ENCODE measurements around the gene RGS2. TPM values are rescaled to one million over a fixed set of nuclear protein-coding genes. Genes with fewer than 3 reads are reported as not detected.

The RGS2 gene
- polyA plus RNA-seq, 1 of the 3 experiments (the other 2 are of a cell fraction), result 47.1 TPM

DNA sequence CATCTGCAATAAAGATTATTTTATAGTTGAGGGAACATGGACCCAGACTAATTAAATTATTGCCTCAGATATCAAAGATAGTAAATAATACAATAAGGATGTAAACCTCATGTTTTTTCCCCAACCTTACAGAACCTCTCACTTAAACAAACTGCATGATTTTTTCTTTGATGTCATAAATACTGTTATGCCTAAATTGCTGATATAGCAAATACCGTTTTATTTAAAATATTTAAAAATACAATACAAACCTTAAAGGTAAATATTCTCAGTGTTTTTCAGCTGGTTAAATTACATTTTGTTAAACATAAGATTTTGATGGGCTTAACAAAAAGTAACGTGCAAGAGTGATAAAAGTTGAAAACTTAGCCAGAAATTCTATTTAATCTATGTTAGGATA, 24.4 kb upstream of the RGS2 start:
- Histone ChIP-seq H3K36me3 (replicated peaks in 1 of 2; ENCODE audit: control insufficient read depth in 1 of 2, insufficient read depth in 2 of 2, low read length in 1 of 2) (no peaks in the 10 kb centered on the region), H3K9me3 (no peaks in the 10 kb centered on the region; the same call in 1 of the 2 replicates), H3K79me2 (ENCODE audit: insufficient read depth) (no peaks in the 10 kb centered on the region), H3F3A (replicated peaks; ENCODE audit: insufficient read depth) (peaks cover 4% of the 10 kb centered on the region), H3K27me3 (ENCODE audit: insufficient read depth) (no peaks in the 10 kb centered on the region), H3K9me2 (no peaks in the 10 kb centered on the region), H3K27ac (ENCODE audit: low read depth in 2 of 2, low read length in 1 of 2) (no peak overlapping the region), H2AFZ (ENCODE audit: low read depth) (no peak overlapping the region), H4K20me1 (ENCODE audit: insufficient read depth) (no peaks in the 10 kb centered on the region), H3K4me1 (ENCODE audit: control insufficient read depth in 1 of 2, insufficient read depth in 2 of 2, low read depth in 1 of 2, low read length in 1 of 2) (peaks cover 0 to 5% of the 10 kb centered on the region in 2 experiments; a peak in 2 of 4 replicates), H3K4me3 (ENCODE audit: low read depth in 2 of 2, low read length in 1 of 2) (no peak overlapping the region), H3K9ac (no peak overlapping the region), H3K4me2 (no peak overlapping the region)
- WGBS (ENCODE audit: low lambda C conversion rate), result 83% methylated on average over 2 of the region's 2 CpGs
- TF ChIP-seq NRF1 (IDR thresholded peaks at IDR 0.05; ENCODE audit: low read depth, low read length), result no peak
- no peak for DNase-seq
- ChIA-PET CTCF (interaction anchor here (1.1 kb wide), 1 partner anchor 235 kb away, joined by 4 read pairs; no protein-coding TSS in a partner anchor), POLR2A (no interaction called here)

GRCh38 chr1:192786576-192786975, 22.3 kb upstream of the RGS2 start:
- no peaks in the 10 kb centered on the region for H3K27me3 ChIP-seq (ENCODE audit: insufficient read depth)
- peaks cover 4% of the 10 kb centered on the region for H3F3A ChIP-seq (replicated peaks; ENCODE audit: insufficient read depth)
- H3K9ac ChIP-seq, result no peak overlapping the region
- WGBS (ENCODE audit: low lambda C conversion rate), result 93% methylated on average over 4 of the region's 4 CpGs
- H3K4me2 ChIP-seq, result no peak overlapping the region
- H3K4me1 ChIP-seq (ENCODE audit: control insufficient read depth in 1 of 2, insufficient read depth in 2 of 2, low read depth in 1 of 2, low read length in 1 of 2), result peaks cover 0 to 5% of the 10 kb centered on the region in 2 experiments; a peak in 2 of 4 replicates
- no peak overlapping the region for H3K27ac ChIP-seq (ENCODE audit: low read depth in 2 of 2, low read length in 1 of 2)
- H4K20me1 ChIP-seq (ENCODE audit: insufficient read depth), result no peaks in the 10 kb centered on the region
- no peaks in the 10 kb centered on the region for H3K79me2 ChIP-seq (ENCODE audit: insufficient read depth)
- TF ChIP-seq NRF1 (IDR thresholded peaks at IDR 0.05; ENCODE audit: low read depth, low read length) (no peak), EP300 (IDR thresholded peaks at IDR 0.05; ENCODE audit: borderline replicate concordance in 1 of 2, low read depth in 1 of 2, low read length in 1 of 2) (no peak), TEAD4 (IDR thresholded peaks at IDR 0.05; ENCODE audit: borderline replicate concordance, insufficient read depth) (no peak), TCF12 (IDR thresholded peaks at IDR 0.05) (no peak), RAD21 (IDR thresholded peaks at IDR 0.05; ENCODE audit: low read length) (no peak), YY1 (IDR thresholded peaks at IDR 0.05; ENCODE audit: low read depth) (no peak), TAF1 (IDR thresholded peaks at IDR 0.05; ENCODE audit: borderline replicate concordance, low read depth, low read length) (no peak), RXRA (IDR thresholded peaks at IDR 0.05; ENCODE audit: borderline replicate concordance, low read depth) (no peak), GATA2 (CRISPR knock-in tag; IDR thresholded peaks at IDR 0.05) (no peak), RCOR1 (IDR thresholded peaks at IDR 0.05; ENCODE audit: low read length) (no peak), PBX3 (IDR thresholded peaks at IDR 0.05) (no peak)
- TF ChIP-seq, protein P1, sequence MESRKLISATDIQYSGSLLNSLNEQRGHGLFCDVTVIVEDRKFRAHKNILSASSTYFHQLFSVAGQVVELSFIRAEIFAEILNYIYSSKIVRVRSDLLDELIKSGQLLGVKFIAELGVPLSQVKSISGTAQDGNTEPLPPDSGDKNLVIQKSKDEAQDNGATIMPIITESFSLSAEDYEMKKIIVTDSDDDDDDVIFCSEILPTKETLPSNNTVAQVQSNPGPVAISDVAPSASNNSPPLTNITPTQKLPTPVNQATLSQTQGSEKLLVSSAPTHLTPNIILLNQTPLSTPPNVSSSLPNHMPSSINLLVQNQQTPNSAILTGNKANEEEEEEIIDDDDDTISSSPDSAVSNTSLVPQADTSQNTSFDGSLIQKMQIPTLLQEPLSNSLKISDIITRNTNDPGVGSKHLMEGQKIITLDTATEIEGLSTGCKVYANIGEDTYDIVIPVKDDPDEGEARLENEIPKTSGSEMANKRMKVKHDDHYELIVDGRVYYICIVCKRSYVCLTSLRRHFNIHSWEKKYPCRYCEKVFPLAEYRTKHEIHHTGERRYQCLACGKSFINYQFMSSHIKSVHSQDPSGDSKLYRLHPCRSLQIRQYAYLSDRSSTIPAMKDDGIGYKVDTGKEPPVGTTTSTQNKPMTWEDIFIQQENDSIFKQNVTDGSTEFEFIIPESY (IDR thresholded peaks at IDR 0.05; ENCODE audit: borderline replicate concordance, low read depth), result no peak
- H2AFZ ChIP-seq (ENCODE audit: low read depth), result peak overlapping the region; percentile 39; the same call in 1 of the 2 replicates
- DNase-seq, result no peak
- ChIA-PET CTCF (no interaction called here), POLR2A (no interaction called here)
- H3K9me2 ChIP-seq, result no peaks in the 10 kb centered on the region
- no peak overlapping the region for H3K4me3 ChIP-seq (ENCODE audit: low read depth in 2 of 2, low read length in 1 of 2)
- H3K9me3 ChIP-seq, result no peaks in the 10 kb centered on the region; the same call in 1 of the 2 replicates
- no peaks in the 10 kb centered on the region for H3K36me3 ChIP-seq (replicated peaks in 1 of 2; ENCODE audit: control insufficient read depth in 1 of 2, insufficient read depth in 2 of 2, low read length in 1 of 2)
